ENCODE measurements around the gene EARS2. TPM values are rescaled to one million over a fixed set of nuclear protein-coding genes. Genes with fewer than 3 reads are reported as not detected.

The EARS2 gene
- total RNA-seq, 2 donors from 2014 or later, result 12.5 to 13.4 TPM

GRCh38 chr16:23532448-23532847 is 24.7 kb downstream of the EARS2 start:
- H3K4me3 Mint-ChIP-seq, result no peak overlapping the region
- H3K9me3 Mint-ChIP-seq, result no peaks in the 10 kb centered on the region
- H3K4me1 Mint-ChIP-seq (ENCODE audit: low read depth), result no peaks in the 10 kb centered on the region
- DNase-seq, result no peak
- no peak for ATAC-seq (replicated peaks in 1 of 2)
- peaks cover 0 to 10% of the 10 kb centered on the region in 2 donors for H3K36me3 Mint-ChIP-seq (ENCODE audit: insufficient read depth in 2 of 2)
- no peaks in the 10 kb centered on the region for H3K27me3 Mint-ChIP-seq (ENCODE audit: low read depth)
- H3K27ac Mint-ChIP-seq, result no peak overlapping the region

DNA sequence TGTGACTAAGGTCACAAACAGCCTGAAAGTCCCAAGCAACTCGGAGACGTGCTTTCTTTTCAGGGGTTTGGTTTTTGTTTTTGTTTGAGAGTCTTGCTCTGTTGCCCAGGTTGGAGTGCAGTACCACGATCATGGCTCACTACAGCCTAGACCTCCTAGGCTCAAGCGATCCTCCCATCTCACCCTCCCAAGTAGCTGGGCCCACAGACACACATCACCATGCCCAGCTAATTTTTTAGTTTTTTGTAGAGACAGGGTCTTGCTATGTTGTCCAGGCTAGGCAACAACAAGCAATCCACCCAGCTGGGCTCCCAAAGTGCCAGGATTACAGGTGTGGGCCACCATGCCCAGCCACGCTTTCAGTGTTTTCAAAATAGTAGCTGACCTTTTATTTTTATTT is 27.1 kb downstream of the EARS2 start:
- H3K4me1 Mint-ChIP-seq (ENCODE audit: low read depth), result no peaks in the 10 kb centered on the region
- H3K36me3 Mint-ChIP-seq (ENCODE audit: insufficient read depth in 2 of 2), result peaks cover 0 to 11% of the 10 kb centered on the region in 2 donors
- H3K27me3 Mint-ChIP-seq (ENCODE audit: low read depth), result no peaks in the 10 kb centered on the region
- ATAC-seq (replicated peaks in 1 of 2) (no peak), DNase-seq (no peak)
- H3K27ac Mint-ChIP-seq, result no peak overlapping the region
- H3K4me3 Mint-ChIP-seq, result no peak overlapping the region
- no peaks in the 10 kb centered on the region for H3K9me3 Mint-ChIP-seq

GRCh38 chr16:23528644-23529310 is 28.4 kb downstream of the EARS2 start:
- Mint-ChIP-seq H3K27ac (no peak overlapping the region), H3K4me3 (no peak overlapping the region), H3K36me3 (ENCODE audit: insufficient read depth in 2 of 2) (peaks cover 0 to 8% of the 10 kb centered on the region in 2 donors), H3K27me3 (ENCODE audit: low read depth) (no peaks in the 10 kb centered on the region), H3K4me1 (ENCODE audit: low read depth) (no peaks in the 10 kb centered on the region), H3K9me3 (no peaks in the 10 kb centered on the region)
- ATAC-seq (replicated peaks in 1 of 2) (no peak), DNase-seq (no peak)

GRCh38 chr16:23527961-23528643 is 29.0 kb downstream of the EARS2 start:
- Mint-ChIP-seq H3K27ac (no peak overlapping the region), H3K27me3 (ENCODE audit: low read depth) (no peaks in the 10 kb centered on the region), H3K36me3 (ENCODE audit: insufficient read depth in 2 of 2) (peaks cover 0 to 3% of the 10 kb centered on the region in 2 donors), H3K4me3 (no peak overlapping the region), H3K4me1 (ENCODE audit: low read depth) (no peaks in the 10 kb centered on the region), H3K9me3 (no peaks in the 10 kb centered on the region)
- DNase-seq (no peak), ATAC-seq (replicated peaks in 1 of 2) (no peak)

DNA sequence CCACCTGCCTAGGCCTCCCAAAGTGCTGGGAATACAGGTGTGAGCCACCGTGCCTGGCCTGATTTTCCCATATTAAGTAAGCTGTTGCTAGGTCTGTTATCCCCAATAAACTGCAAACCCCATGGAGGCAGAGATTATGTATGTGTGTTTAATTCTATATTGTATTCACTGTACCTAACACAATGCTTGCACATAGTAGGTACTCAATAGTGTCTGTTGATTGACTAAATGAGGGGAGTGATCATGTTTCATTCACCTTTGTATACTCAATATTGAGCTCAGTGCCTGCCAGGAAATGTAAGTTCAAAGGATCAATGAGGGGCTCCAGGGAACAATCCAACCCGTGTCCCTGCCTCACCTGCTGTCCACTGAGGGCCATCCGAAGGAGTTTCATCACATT is 32.3 kb downstream of the EARS2 start:
- Mint-ChIP-seq H3K27me3 (ENCODE audit: low read depth) (no peaks in the 10 kb centered on the region), H3K36me3 (ENCODE audit: insufficient read depth in 2 of 2) (peaks cover 0 to 13% of the 10 kb centered on the region in 2 donors), H3K4me1 (ENCODE audit: low read depth) (no peaks in the 10 kb centered on the region), H3K9me3 (no peaks in the 10 kb centered on the region), H3K4me3 (no peak overlapping the region), H3K27ac (no peak overlapping the region)
- DNase-seq (no peak), ATAC-seq (replicated peaks in 1 of 2) (no peak)

GRCh38 chr16:23523876-23524385 is 33.2 kb downstream of the EARS2 start:
- no peak overlapping the region for H3K27ac Mint-ChIP-seq
- no peaks in the 10 kb centered on the region for H3K4me1 Mint-ChIP-seq (ENCODE audit: low read depth)
- H3K36me3 Mint-ChIP-seq (ENCODE audit: insufficient read depth in 2 of 2), result peaks cover 0 to 18% of the 10 kb centered on the region in 2 donors
- no peaks in the 10 kb centered on the region for H3K9me3 Mint-ChIP-seq
- H3K4me3 Mint-ChIP-seq, result no peak overlapping the region
- ATAC-seq (replicated peaks in 1 of 2), result no peak
- DNase-seq, result no peak
- H3K27me3 Mint-ChIP-seq (ENCODE audit: low read depth), result no peaks in the 10 kb centered on the region

DNA sequence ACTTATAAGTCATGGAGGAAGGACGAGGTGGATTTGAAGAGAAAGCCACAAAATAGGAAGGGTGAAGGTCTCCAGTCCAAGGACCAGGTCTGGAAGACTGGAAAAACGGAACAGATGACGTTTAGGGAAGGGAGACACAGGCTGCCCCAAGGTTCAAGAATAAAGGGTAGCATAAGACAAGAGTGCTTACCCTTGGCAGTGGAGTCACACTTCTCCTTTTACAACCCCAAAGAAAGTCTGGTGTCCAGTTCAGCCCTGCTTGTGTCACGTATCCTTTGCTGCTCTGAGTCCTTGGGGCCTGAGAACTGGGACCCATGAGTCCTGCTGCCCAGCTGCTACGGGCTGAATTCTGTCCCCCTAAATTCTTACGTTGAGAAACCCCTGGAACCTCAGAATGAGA is 33.8 kb downstream of the EARS2 start:
- H3K27ac Mint-ChIP-seq, result no peak overlapping the region
- H3K9me3 Mint-ChIP-seq, result no peaks in the 10 kb centered on the region
- H3K4me3 Mint-ChIP-seq, result no peak overlapping the region
- no peaks in the 10 kb centered on the region for H3K4me1 Mint-ChIP-seq (ENCODE audit: low read depth)
- no peak for ATAC-seq (replicated peaks in 1 of 2)
- no peaks in the 10 kb centered on the region for H3K27me3 Mint-ChIP-seq (ENCODE audit: low read depth)
- peaks cover 0 to 18% of the 10 kb centered on the region in 2 donors for H3K36me3 Mint-ChIP-seq (ENCODE audit: insufficient read depth in 2 of 2)
- no peak for DNase-seq

DNA sequence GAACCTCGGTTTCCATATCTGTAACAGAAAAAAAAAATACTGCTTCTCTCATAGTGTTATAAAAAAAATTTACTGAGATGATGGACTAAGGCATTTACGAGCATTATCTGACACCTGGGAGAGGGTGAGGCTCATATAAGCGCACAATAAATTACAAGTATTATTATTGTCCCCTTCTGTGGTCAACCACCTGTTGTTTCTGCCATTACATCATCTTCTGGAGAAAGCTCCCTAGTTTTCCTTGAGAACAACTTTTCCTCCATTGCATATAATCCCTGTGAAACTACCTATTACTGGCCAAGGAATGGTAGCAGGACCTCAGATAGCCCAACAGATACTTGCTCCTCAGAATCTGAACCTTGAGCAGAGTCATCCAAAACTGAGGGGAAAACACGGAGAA is 35.2 kb downstream of the EARS2 start:
- Mint-ChIP-seq H3K4me3 (no peak overlapping the region), H3K27me3 (ENCODE audit: low read depth) (no peaks in the 10 kb centered on the region), H3K27ac (no peak overlapping the region), H3K4me1 (ENCODE audit: low read depth) (no peaks in the 10 kb centered on the region), H3K36me3 (ENCODE audit: insufficient read depth in 2 of 2) (peaks cover 0 to 18% of the 10 kb centered on the region in 2 donors), H3K9me3 (no peaks in the 10 kb centered on the region)
- DNase-seq, result no peak
- ATAC-seq (replicated peaks in 1 of 2), result no peak

GRCh38 chr16:23521037-23521743 is 36.0 kb downstream of the EARS2 start:
- ATAC-seq (replicated peaks in 1 of 2), result no peak
- no peaks in the 10 kb centered on the region for H3K9me3 Mint-ChIP-seq
- no peaks in the 10 kb centered on the region for H3K27me3 Mint-ChIP-seq (ENCODE audit: low read depth)
- H3K27ac Mint-ChIP-seq, result no peak overlapping the region
- peaks cover 0 to 18% of the 10 kb centered on the region in 2 donors for H3K36me3 Mint-ChIP-seq (ENCODE audit: insufficient read depth in 2 of 2)
- no peak for DNase-seq
- H3K4me3 Mint-ChIP-seq, result no peak overlapping the region
- peaks cover 5% of the 10 kb centered on the region for H3K4me1 Mint-ChIP-seq (ENCODE audit: low read depth)

- H3K36me3 Mint-ChIP-seq (ENCODE audit: insufficient read depth in 2 of 2), result peaks cover 0 to 18% of the 10 kb centered on the region in 2 donors
- DNase-seq (no peak), ATAC-seq (replicated peaks in 1 of 2) (no peak)
- H3K4me1 Mint-ChIP-seq (ENCODE audit: low read depth), result peaks cover 12% of the 10 kb centered on the region
- H3K27me3 Mint-ChIP-seq (ENCODE audit: low read depth), result no peaks in the 10 kb centered on the region
- no peak overlapping the region for H3K27ac Mint-ChIP-seq
- no peak overlapping the region for H3K4me3 Mint-ChIP-seq
- no peaks in the 10 kb centered on the region for H3K9me3 Mint-ChIP-seq
Measured at GRCh38 chr16:23520500-23520899, 36.6 kb downstream of the EARS2 start.

DNA sequence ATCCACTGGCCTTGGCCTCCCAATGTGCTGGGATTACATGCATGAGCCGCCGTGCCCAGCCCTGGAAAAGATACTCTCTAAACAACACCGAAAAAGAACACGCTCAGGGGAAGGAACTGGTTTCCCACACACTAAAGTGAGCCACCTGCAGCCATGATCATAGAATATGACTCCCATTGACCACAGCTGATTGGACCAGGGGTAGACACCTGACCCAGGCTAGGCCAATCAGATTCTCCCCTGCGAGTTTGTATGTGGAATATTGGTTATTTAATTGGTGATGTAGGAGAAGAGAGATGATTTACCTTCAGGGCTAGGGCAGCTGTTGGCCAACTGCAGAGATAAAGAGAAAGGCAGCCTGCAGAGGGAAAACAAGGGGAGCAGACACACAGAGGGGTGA is 37.9 kb downstream of the EARS2 start:
- H3K9me3 Mint-ChIP-seq, result no peaks in the 10 kb centered on the region
- no peaks in the 10 kb centered on the region for H3K27me3 Mint-ChIP-seq (ENCODE audit: low read depth)
- no peak overlapping the region for H3K4me3 Mint-ChIP-seq
- no peak overlapping the region for H3K27ac Mint-ChIP-seq
- H3K36me3 Mint-ChIP-seq (ENCODE audit: insufficient read depth in 2 of 2), result peaks cover 0 to 14% of the 10 kb centered on the region in 2 donors
- no peak for DNase-seq
- ATAC-seq (replicated peaks in 1 of 2), result no peak
- H3K4me1 Mint-ChIP-seq (ENCODE audit: low read depth), result peaks cover 24% of the 10 kb centered on the region

- no peak for DNase-seq
- H3K4me1 Mint-ChIP-seq (ENCODE audit: low read depth), result peaks cover 27% of the 10 kb centered on the region
- H3K36me3 Mint-ChIP-seq (ENCODE audit: insufficient read depth in 2 of 2), result peaks cover 0 to 14% of the 10 kb centered on the region in 2 donors
- no peak overlapping the region for H3K27ac Mint-ChIP-seq
- no peak for ATAC-seq (replicated peaks in 1 of 2)
- H3K4me3 Mint-ChIP-seq, result no peak overlapping the region
- H3K27me3 Mint-ChIP-seq (ENCODE audit: low read depth), result no peaks in the 10 kb centered on the region
- no peaks in the 10 kb centered on the region for H3K9me3 Mint-ChIP-seq
Measured at GRCh38 chr16:23518435-23518891, 38.7 kb downstream of the EARS2 start.

Measured in activated T-cell treated with anti-CD3 and anti-CD28 coated beads, Interleukin-2, amount 50 U/mL, for 72 hours (primary cell).